Breast epithelium (tissue), 4 donors: ENCODE data around the gene MAPK8IP2. TPM values are rescaled to one million over a fixed set of nuclear protein-coding genes. Genes with fewer than 3 reads are reported as not detected.

Experiments used
- DNase-seq, 2 donors: peaks; one replicate each; pipeline ENCODE4 v3.0.0-alpha.2; 2019; ENCODE audit warnings: low spot score in 2 of 2
- H3K27ac ChIP-seq, 2 donors: fragments of 200-600 bp; sonication (generic) in 1 of 2; one replicate each; pipeline ENCODE4 v1.5.1; 2016 to 2019; ENCODE audit warnings: mild to moderate bottlenecking in 1 of 2
- H3K27me3 ChIP-seq, 2 donors: fragments of 200-600 bp; sonication (generic) in 1 of 2; one replicate each; pipeline versions ENCODE4 v1.5.1 to v1.6.0; 2017 to 2019; ENCODE audit warnings: control low read depth in 1 of 2, mild to moderate bottlenecking in 1 of 2
- H3K36me3 ChIP-seq: fragments of 200-600 bp; one replicate; pipeline ENCODE4 v1.5.1; 2019
- H3K4me1 ChIP-seq, 2 donors: fragments of 200-600 bp; sonication (generic); one replicate each; pipeline ENCODE4 v1.5.1; 2016 to 2019; ENCODE audit warnings: control low read depth in 1 of 2
- H3K4me3 ChIP-seq, 3 donors: fragments of 200-600 bp; sonication (generic); 1 replicate in 2 of 3; 2 replicates in 1 of 3; pipeline ENCODE4 v1.5.1; 2016 to 2019; ENCODE audit warnings: mild to moderate bottlenecking in 3 of 3, moderate library complexity in 2 of 3
- H3K9me3 ChIP-seq, 2 donors: fragments of 200-600 bp; sonication (generic) in 1 of 2; one replicate each; pipeline ENCODE4 v1.5.1; 2016 to 2019; ENCODE audit warnings: control low read depth in 1 of 2
- POLR2A ChIP-seq: fragments of 450-650 bp; IDR thresholded peaks from one replicate; pipeline ENCODE4 v1.6.1; 2016; ENCODE audit warnings: antibody characterized with exemption, mild to moderate bottlenecking, moderate library complexity
- POLR2AphosphoS5 ChIP-seq, 3 donors: sonication (generic); formaldehyde crosslinking; IDR thresholded peaks; one replicate each; pipeline ENCODE4 v1.6.1; 2017; ENCODE audit warnings: antibody characterized with exemption in 3 of 3
- intact Hi-C: fragments of 100-400 bp; cut with DNase I; formaldehyde crosslinking; loops from one replicate; pipeline ENCODE4 v1.15.1; 2023; ENCODE audit warnings: low total_unique reads
- total RNA-seq, 3 donors: library from RNA; depleted of rRNA; stranded (reverse); fragments of >200 nt; gene quantifications; one replicate each; pipeline ENCODE4 v1.1.0, GENCODE V29; 2016
- TF ChIP-seq, protein P1 (sequence below), 3 donors: fragments of 450-650 bp; IDR thresholded peaks; one replicate each; pipeline ENCODE4 v1.5.1; 2016 to 2017; ENCODE audit warnings: antibody characterized with exemption in 3 of 3, mild to moderate bottlenecking in 3 of 3, moderate library complexity in 3 of 3

The MAPK8IP2 gene
- total RNA-seq, 3 donors from 2014 or later: 1.9 to 2.2 (median 2.0) TPM

GRCh38 chr22:50561401-50562358 lies 38.9 kb upstream of the MAPK8IP2 start:
- H3K9me3 ChIP-seq: no peaks in the 10 kb centered on the region
- H3K4me1 ChIP-seq: no peaks in the 10 kb centered on the region
- no peak for TF ChIP-seq POLR2AphosphoS5 (IDR thresholded peaks at IDR 0.05)
- TF ChIP-seq, protein P1, sequence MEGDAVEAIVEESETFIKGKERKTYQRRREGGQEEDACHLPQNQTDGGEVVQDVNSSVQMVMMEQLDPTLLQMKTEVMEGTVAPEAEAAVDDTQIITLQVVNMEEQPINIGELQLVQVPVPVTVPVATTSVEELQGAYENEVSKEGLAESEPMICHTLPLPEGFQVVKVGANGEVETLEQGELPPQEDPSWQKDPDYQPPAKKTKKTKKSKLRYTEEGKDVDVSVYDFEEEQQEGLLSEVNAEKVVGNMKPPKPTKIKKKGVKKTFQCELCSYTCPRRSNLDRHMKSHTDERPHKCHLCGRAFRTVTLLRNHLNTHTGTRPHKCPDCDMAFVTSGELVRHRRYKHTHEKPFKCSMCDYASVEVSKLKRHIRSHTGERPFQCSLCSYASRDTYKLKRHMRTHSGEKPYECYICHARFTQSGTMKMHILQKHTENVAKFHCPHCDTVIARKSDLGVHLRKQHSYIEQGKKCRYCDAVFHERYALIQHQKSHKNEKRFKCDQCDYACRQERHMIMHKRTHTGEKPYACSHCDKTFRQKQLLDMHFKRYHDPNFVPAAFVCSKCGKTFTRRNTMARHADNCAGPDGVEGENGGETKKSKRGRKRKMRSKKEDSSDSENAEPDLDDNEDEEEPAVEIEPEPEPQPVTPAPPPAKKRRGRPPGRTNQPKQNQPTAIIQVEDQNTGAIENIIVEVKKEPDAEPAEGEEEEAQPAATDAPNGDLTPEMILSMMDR (IDR thresholded peaks at IDR 0.05): no peak
- no peak for TF ChIP-seq POLR2A
- DNase-seq: no peak
- no peak overlapping the region for H3K27ac ChIP-seq
- no peak overlapping the region for H3K4me3 ChIP-seq
- no peaks in the 10 kb centered on the region for H3K36me3 ChIP-seq
- no peaks in the 10 kb centered on the region for H3K27me3 ChIP-seq
- intact Hi-C loops: no loop called here

DNA sequence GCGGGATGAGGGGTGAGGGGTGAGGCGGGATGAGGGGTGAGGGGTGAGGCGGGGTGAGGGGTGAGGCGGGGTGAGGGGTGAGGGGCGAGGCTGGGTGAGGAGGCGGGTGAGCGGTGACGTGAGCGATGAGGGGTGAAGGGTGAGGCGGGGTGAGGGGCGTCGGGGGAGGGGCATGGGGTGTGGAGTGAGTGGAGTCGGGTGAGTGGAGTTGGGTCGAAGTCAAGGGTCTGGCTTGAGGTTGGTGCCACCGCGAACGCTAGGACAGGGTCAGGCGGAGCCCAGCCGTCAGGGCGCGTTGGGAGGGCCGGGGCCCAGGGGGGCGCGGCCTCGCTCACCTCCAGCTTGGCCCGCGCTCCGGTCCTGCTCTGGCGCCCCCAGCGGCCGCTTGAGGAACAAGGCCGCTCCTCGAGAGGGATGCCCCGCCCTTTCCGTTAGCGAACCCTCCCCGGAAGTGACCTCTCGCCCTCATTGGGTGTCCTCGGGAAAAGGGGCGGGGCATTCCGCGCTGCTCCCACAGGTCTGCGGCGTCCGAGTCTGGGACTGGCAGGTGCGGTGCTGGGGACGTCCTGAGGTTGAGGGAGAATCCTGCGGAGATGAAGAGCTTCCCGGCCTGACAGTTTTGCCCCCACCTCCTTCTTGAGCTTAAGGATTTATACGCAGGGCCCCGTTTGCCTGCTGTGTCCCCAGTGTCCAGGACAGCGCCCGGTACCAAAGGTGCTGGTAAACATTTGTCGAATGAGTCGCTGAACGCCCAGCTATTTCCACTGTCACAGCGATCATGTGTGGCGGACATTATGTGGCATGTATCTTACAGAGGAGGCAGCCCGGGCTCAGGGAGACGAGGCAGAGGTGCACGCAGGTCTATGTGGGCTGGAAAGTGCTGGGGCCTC lies 37.8 kb upstream of the MAPK8IP2 start, which contains the start of gene SYCE3:
Gene SYCE3 (minus strand): TSS at position 397 of the 890 bp plus-strand sequence. CDS start 6,514 bp downstream, outside the sequence.
- H3K36me3 ChIP-seq: no peaks in the 10 kb centered on the region
- peak within 1 kb of the TSS; percentile 53 to 66 (median 60) for H3K4me3 ChIP-seq
- H3K27ac ChIP-seq: peak within 1 kb of the TSS; percentile 86 to 89
- intact Hi-C loops: no loop called here
- peak; percentile 97 to 99 for DNase-seq
- TF ChIP-seq POLR2A: peak; percentile 75
- TF ChIP-seq POLR2AphosphoS5 (IDR thresholded peaks at IDR 0.05): peak; percentile 43 to 88 (median 83)
- TF ChIP-seq, protein P1 (IDR thresholded peaks at IDR 0.05): peak; percentile 95 to 98 (median 97)
- H3K4me1 ChIP-seq: no peaks in the 10 kb centered on the region
- H3K9me3 ChIP-seq: no peaks in the 10 kb centered on the region
- no peaks in the 10 kb centered on the region for H3K27me3 ChIP-seq

DNA sequence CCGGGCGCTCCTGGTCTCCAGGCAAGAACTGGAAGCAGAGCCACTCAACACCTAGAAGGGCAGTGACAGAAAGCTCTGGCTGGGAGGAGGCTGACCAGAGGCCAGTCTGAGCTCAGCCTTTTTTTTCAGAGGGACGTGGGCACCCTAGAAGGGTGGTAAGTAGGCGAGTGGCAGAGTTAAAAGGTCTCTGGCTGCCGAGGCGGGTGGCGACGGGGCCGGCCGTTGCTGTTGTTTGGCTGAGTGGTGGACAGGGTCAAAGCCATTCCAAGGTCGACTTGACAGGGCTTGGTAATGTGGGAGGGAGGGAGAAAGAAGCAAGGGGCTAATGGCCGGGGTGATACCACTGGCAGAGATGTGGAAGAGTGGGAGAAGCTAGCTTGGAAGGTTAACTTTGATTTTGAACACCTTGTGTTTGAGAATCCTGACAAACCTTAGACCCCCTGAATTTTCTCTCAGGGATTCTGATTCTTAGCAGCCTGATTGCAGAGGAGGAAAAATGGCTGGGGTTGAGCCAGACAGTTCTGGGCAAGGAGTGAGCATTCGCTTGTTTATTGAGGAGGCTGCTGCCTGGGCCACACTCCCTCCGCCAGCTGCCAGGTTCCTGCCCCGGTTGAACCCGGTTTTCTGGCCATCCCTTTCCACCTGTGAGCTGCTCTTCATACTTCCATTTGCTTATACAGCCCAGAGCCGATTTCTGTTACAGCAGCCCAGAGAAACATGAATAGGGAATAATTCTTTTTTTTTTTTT lies 37.0 kb upstream of the MAPK8IP2 start:
- H3K27ac ChIP-seq: peak overlapping the region; percentile 86 to 89
- H3K4me3 ChIP-seq: peak overlapping the region; percentile 53 to 66 (median 60)
- intact Hi-C loops: no loop called here
- H3K9me3 ChIP-seq: no peaks in the 10 kb centered on the region
- no peaks in the 10 kb centered on the region for H3K4me1 ChIP-seq
- no peaks in the 10 kb centered on the region for H3K36me3 ChIP-seq
- DNase-seq: no peak
- H3K27me3 ChIP-seq: no peaks in the 10 kb centered on the region
- TF ChIP-seq POLR2AphosphoS5 (IDR thresholded peaks at IDR 0.05): no peak
- TF ChIP-seq, protein P1 (IDR thresholded peaks at IDR 0.05): no peak
- TF ChIP-seq POLR2A: no peak

GRCh38 chr22:50564289-50564688 lies 36.3 kb upstream of the MAPK8IP2 start:
- intact Hi-C loops: no loop called here
- no peaks in the 10 kb centered on the region for H3K27me3 ChIP-seq
- H3K36me3 ChIP-seq: no peaks in the 10 kb centered on the region
- H3K4me3 ChIP-seq: no peak overlapping the region
- H3K27ac ChIP-seq: peak overlapping the region; percentile 86 to 89
- DNase-seq: no peak
- no peaks in the 10 kb centered on the region for H3K9me3 ChIP-seq
- no peaks in the 10 kb centered on the region for H3K4me1 ChIP-seq
- TF ChIP-seq, protein P1 (IDR thresholded peaks at IDR 0.05): no peak
- TF ChIP-seq POLR2A (no peak), POLR2AphosphoS5 (IDR thresholded peaks at IDR 0.05) (no peak)
